GM21390 (cell line): ENCODE results near the gene NAT14.
A peak's percentile ranks its signal among the peaks of the same experiment; 100 is the strongest.

Experiments used
- ATAC-seq: cut with Tn5 transposase; IDR thresholded peaks from one replicate; pipeline ENCODE4 v1.9.1; 2021; ENCODE audit not compliant: unreplicated experiment

Gene NAT14

GRCh38 chr19:55498246-55498840 lies 13.4 kb downstream of the NAT14 start:
- ATAC-seq: no peak

- no peak for ATAC-seq
Measured at GRCh38 chr19:55500368-55500952, 15.5 kb downstream of the NAT14 start.

- ATAC-seq: no peak
Measured at GRCh38 chr19:55502197-55502952, 17.4 kb downstream of the NAT14 start.

- ATAC-seq: no peak
Measured at GRCh38 chr19:55503157-55503501, 18.1 kb downstream of the NAT14 start.

- peak; percentile 85 for ATAC-seq
Measured at GRCh38 chr19:55503502-55504251, 18.7 kb downstream of the NAT14 start.

GRCh38 chr19:55504252-55504603 lies 19.2 kb downstream of the NAT14 start:
- no peak for ATAC-seq

- no peak for ATAC-seq
Measured at GRCh38 chr19:55504981-55505380, 20.0 kb downstream of the NAT14 start.

- no peak for ATAC-seq
Measured at GRCh38 chr19:55508120-55508519, 23.1 kb downstream of the NAT14 start.

- ATAC-seq: peak; percentile 99
Measured at GRCh38 chr19:55516878-55517620, 32.1 kb downstream of the NAT14 start.

GRCh38 chr19:55519451-55520311 lies 34.7 kb downstream of the NAT14 start:
- ATAC-seq: no peak

GRCh38 chr19:55520691-55521292 lies 35.8 kb downstream of the NAT14 start:
- ATAC-seq: no peak

GRCh38 chr19:55525289-55526101 lies 40.5 kb downstream of the NAT14 start:
- no peak for ATAC-seq

GRCh38 chr19:55526216-55527196 lies 41.5 kb downstream of the NAT14 start:
- no peak for ATAC-seq

GRCh38 chr19:55527197-55528029 lies 42.4 kb downstream of the NAT14 start:
- no peak for ATAC-seq

- no peak for ATAC-seq
Measured at GRCh38 chr19:55528030-55528803, 43.2 kb downstream of the NAT14 start.

- ATAC-seq: no peak
Measured at GRCh38 chr19:55529636-55530234, 44.7 kb downstream of the NAT14 start.
